ENCODE results near the gene HDAC9. TPM values are rescaled to one million over a fixed set of nuclear protein-coding genes. Genes with fewer than 3 reads are reported as not detected.

Gene HDAC9
- total RNA-seq, 1 experiment from 2014 or later: 27.6 TPM

- no peak for DNase-seq (ENCODE audit: low read depth)
Measured at GRCh38 chr7:18555968-18556367, 60.4 kb downstream of the HDAC9 start.

DNA sequence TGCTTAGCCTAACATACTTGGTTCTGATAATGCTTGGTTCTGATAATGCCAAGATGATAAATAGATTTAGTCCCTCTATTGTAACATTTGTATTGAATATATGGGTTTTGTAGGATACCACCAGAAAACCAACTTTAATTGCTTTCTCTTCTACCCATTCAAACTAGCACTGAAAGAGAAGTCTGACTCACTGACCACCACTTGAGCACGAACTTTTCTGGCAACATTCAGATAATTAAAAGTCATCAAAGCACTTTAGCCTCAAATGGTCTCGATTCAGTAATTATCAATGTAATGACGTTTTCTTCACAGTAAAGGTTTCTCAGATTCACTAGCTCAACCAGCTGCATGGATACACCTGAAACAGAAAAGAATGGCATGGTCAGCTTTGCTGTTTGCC lies 63.0 kb downstream of the HDAC9 start:
- peak; percentile 76 for DNase-seq (ENCODE audit: low read depth)

DNA sequence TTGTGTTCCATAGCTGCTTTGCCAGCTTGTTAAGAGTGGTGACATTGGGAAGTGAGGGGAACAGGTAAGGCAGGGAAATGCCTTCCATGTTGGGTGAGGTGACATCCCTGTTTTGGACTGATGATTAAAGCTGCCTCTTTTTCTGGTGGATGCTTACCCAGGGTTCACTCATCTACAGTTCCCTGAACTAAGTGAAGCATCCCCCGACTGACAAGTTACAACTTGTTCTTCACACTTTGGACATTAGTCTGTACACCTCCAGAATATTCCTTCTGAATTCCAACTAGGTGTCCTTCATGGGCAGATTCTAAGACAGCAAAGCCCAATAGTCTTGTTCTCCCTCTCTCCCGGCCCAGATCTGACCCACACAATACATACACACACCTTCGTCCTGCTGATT lies 63.4 kb downstream of the HDAC9 start:
- no peak for DNase-seq (ENCODE audit: low read depth)

DNA sequence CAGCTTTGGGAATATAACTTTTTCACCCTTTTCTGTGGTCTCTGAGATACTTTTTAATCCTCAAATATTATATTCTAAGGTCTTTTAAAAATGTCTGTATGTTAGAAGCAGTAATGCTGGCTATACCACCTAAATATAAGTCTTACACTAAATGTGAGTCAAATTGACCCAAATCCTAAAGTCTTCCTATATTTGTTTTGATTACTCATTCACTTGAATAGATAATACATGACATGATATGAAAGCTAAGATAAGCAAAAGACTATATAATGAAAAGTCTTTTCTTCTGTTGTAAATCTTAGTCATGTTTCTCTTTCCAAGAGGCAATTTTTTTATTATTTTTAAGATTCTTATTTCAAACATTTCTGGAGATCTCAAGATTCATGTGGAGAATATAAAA lies 64.2 kb downstream of the HDAC9 start:
- DNase-seq (ENCODE audit: low read depth): no peak

DNA sequence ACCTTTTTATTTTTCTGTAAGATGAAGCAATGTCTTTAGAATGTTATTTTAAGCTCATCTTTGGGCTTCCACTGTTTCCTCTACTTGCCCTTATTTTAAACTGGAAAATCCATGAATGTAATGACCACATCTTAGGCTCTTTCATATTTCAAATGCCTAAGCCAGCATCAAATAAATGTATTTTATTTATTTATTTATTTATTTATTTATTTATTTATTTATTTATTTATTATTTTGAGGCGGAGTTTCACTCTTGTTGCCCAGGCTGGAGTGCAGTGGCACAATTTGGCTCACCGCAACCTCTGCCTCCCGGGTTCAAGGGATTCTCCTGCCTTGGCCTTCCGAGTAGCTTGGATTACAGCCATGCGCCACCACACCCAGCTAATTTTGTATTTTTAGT lies 69.2 kb downstream of the HDAC9 start:
- DNase-seq (ENCODE audit: low read depth): no peak

- DNase-seq (ENCODE audit: low read depth): no peak
Measured at GRCh38 chr7:18565337-18565736, 69.8 kb downstream of the HDAC9 start.

DNA sequence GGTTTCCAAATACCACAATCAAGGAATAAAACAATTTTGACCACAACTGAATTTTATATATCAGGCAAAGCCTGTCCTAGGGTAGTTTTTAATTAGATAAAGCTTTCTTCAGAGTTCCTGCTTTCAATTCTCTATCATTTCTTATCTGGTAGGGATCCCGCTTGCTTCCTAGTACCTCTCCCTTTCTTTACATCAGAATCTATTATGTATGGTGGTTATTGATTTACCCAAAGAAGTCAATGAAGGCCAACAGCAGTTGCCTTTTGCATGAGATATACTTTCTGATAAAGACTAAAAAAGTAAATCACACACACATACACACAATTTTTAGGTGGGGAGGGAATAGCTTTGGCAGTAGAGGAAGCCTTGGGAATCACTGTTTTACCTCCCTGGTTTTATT lies 70.7 kb downstream of the HDAC9 start:
- DNase-seq (ENCODE audit: low read depth): no peak

GRCh38 chr7:18566829-18567228 lies 71.3 kb downstream of the HDAC9 start:
- DNase-seq (ENCODE audit: low read depth): no peak

GRCh38 chr7:18570441-18570840 lies 74.9 kb downstream of the HDAC9 start:
- DNase-seq (ENCODE audit: low read depth): no peak

- peak; percentile 70 for DNase-seq (ENCODE audit: low read depth)
Measured at GRCh38 chr7:18570890-18571478, 75.4 kb downstream of the HDAC9 start.

GRCh38 chr7:18572154-18572553 lies 76.6 kb downstream of the HDAC9 start:
- no peak for DNase-seq (ENCODE audit: low read depth)

DNA sequence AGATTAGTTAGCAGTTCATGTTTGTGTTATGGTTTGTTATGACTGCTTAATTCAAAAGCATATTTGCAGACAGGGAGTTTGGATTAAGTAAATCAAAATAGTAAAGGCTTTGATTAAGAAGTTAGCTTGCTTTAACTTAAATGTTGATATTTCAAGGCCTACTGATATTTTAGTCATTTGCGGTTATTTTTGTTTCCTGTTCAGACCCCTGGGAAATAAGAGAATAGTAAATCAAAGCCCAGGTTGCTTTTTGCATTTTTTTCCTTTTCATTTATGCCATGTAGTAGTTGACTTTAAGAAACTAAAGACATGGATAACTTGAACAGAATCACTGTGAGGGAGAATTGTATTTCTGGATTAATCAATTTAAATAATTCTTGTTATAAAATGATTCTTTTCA lies 77.3 kb downstream of the HDAC9 start:
- no peak for DNase-seq (ENCODE audit: low read depth)

- no peak for DNase-seq (ENCODE audit: low read depth)
Measured at GRCh38 chr7:18573410-18574234, 78.1 kb downstream of the HDAC9 start.

DNA sequence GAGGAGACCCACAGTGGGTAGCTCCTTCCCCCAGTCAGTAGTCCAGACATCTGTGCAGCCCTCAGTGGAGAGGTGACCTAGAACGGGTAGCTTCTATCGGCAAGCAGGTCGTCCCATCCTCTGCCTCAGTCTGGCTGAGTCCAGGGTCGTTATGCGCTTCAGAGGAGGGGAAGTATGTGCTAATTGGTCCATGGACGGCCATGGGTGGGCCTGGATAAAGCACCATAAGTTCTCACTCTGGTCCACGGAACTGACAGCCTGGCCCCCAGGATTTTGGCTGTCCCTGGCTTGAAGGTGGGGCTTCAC lies 78.6 kb downstream of the HDAC9 start:
- DNase-seq (ENCODE audit: low read depth): no peak

DNA sequence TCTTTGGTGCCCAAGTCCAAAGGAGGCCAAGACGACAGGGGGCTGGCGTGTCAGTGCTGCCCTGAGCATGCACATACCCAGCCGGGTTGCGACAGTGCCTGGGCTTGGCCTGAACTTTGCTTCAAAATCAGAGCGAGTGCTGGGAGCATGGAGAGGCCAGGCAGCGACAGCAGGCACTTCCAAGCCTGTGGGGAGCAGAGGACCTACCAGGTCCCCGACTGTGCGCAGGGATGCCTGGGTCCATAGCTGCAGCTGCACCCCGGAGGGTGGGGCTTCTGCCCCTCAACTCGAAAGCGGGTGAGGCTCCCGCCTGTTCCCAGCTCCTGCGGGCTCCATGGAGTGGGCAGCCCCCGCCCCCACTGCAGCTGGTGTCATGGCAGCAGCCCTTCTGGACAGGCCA lies 79.1 kb downstream of the HDAC9 start:
- DNase-seq (ENCODE audit: low read depth): no peak

- DNase-seq (ENCODE audit: low read depth): peak; percentile 39
Measured at GRCh38 chr7:18575622-18576572, 80.3 kb downstream of the HDAC9 start.

DNA sequence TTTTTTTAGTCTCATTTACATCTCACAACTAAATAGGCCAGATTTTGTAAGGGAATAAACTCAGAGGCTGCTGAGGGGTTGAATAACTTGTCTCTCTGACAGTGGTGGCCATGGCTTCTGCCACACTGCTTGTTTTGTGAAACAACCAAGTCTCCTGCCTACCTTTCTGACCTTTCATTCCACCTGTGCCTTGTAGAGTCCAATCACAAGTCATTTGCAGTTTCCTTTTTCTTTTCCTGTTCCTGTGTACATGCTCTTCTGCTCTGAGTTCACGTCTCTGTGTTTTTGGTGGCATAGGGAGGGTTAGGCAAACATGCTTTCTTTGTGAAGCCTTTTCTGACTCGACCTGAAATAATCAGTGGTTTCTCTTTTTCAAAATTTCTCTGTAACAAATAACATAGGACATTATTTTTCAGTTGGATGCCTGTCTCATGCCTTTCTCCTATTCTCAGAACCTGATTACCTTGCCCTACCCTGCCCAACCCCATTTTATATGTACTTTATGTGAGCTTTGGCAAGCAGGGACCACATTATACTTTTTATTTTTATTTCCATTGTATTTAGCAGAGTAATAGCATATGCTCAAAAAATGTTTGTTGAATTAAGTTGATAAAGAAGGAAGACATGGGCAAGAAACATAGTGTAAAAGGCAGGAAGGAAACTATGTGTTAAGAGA lies 81.7 kb downstream of the HDAC9 start:
- DNase-seq (ENCODE audit: low read depth): no peak

DNA sequence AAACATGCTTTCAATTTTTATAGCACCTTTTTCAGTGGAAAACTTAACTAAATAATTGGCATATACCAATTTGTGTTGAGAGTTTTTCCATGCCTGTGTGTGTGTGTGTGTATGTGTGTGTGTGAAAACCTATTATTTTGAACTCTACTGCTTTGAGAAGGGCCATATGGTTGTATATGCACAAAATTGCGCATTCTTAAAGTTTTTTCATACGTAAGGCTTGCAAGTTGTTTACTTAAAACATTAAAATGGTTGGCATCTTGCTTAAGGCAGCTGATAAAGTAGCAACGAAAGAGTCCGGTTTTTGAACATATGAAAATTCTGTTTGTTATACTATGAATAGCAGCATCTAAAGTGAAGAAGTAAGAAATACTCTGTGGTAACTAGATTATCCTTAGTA lies 84.1 kb downstream of the HDAC9 start:
- DNase-seq (ENCODE audit: low read depth): no peak

- DNase-seq (ENCODE audit: low read depth): no peak
Measured at GRCh38 chr7:18580950-18581349, 85.4 kb downstream of the HDAC9 start.

- DNase-seq (ENCODE audit: low read depth): peak; percentile 87
Measured at GRCh38 chr7:18583305-18583704, 87.8 kb downstream of the HDAC9 start.

DNA sequence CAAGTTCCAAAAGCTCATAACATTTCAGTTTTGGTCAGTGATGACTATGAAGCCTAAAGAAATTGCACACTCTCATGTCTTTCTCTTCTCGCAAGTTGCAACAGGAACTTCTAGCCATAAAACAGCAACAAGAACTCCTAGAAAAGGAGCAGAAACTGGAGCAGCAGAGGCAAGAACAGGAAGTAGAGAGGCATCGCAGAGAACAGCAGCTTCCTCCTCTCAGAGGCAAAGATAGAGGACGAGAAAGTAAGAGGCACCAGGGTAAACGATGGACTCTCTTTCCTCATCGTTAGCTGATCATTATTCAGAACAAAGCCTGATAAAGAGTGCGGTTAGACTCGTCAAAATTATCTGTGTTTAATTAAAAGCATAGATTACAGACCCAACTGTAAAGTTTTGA lies 94.7 kb downstream of the HDAC9 start:
- no peak for DNase-seq (ENCODE audit: low read depth)

GRCh38 chr7:18590744-18591340 lies 95.3 kb downstream of the HDAC9 start:
- DNase-seq (ENCODE audit: low read depth): peak; percentile 54

Data from M059J (cell line).